Cardiac muscle cell (in vitro differentiated cells and primary cell): ENCODE results near the gene ZSWIM3. TPM values are rescaled to one million over a fixed set of nuclear protein-coding genes. Genes with fewer than 3 reads are reported as not detected.

Experiments
- DNase-seq, 2 donors: peaks; one replicate each; pipeline versions ENCODE4 v3.0.0 to v3.0.0-alpha.2; 2010 to 2017; ENCODE audit warnings: low read depth in 1 of 2, low spot score in 1 of 2
- H3K27ac ChIP-seq: fragments of 200-600 bp; sonication (generic); 2 replicates; pipeline ENCODE4 v1.5.1; 2016
- H3K27me3 ChIP-seq: fragments of 200-600 bp; sonication (generic); 2 replicates; pipeline ENCODE4 v1.6.0; 2016; ENCODE audit warnings: control low read depth
- H3K36me3 ChIP-seq: fragments of 200-600 bp; sonication (generic); 2 replicates; pipeline ENCODE4 v1.5.1; 2016; ENCODE audit warnings: control low read depth
- H3K4me1 ChIP-seq: fragments of 200-600 bp; sonication (generic); 2 replicates; pipeline ENCODE4 v1.8.1; 2017; ENCODE audit warnings: low read depth, mild to moderate bottlenecking, mixed run types
- H3K4me3 ChIP-seq: fragments of 200-600 bp; sonication (generic); 2 replicates; pipeline ENCODE4 v1.5.1; 2016; ENCODE audit warnings: mild to moderate bottlenecking
- H3K9me3 ChIP-seq: fragments of 200-600 bp; sonication (generic); 2 replicates; pipeline ENCODE4 v1.5.1; 2017; ENCODE audit warnings: low read depth, mild to moderate bottlenecking, control low read depth
- CTCF ChIP-seq: IDR thresholded peaks from 2 replicates; pipeline ENCODE4 v1.5.1; 2012; ENCODE audit warnings: low read depth, mild to moderate bottlenecking, low read length
- polyA plus RNA-seq: library from polyadenylated mRNA; unstranded; fragments of >200 nt; fragmentation: Nextera tagmentation; extraction: Ambion mirVana; gene quantifications from 2 replicates; pipeline ENCODE4 v1.2.1, GENCODE V29; 2016
- total RNA-seq: library from RNA; depleted of rRNA; stranded (reverse); fragments of >200 nt; gene quantifications from 2 replicates; pipeline ENCODE4 v1.2.3, GENCODE V29; 2016

Gene ZSWIM3
- total and polyA plus RNA-seq, 2 experiments from 2014 or later: 2.2 to 8.0 TPM

GRCh38 chr20:45814314-45814713 lies 43.1 kb upstream of the ZSWIM3 start:
- DNase-seq: no peak
- TF ChIP-seq CTCF: no peak
- H3K4me3 ChIP-seq: no peak overlapping the region
- no peaks in the 10 kb centered on the region for H3K4me1 ChIP-seq
- H3K9me3 ChIP-seq: no peaks in the 10 kb centered on the region
- H3K27ac ChIP-seq: no peak overlapping the region
- H3K27me3 ChIP-seq: no peaks in the 10 kb centered on the region
- peaks cover 15% of the 10 kb centered on the region for H3K36me3 ChIP-seq

GRCh38 chr20:45816951-45817350 lies 40.5 kb upstream of the ZSWIM3 start:
- TF ChIP-seq CTCF: no peak
- peak overlapping the region; percentile 25 for H3K27ac ChIP-seq
- H3K36me3 ChIP-seq: no peaks in the 10 kb centered on the region
- H3K4me1 ChIP-seq: no peaks in the 10 kb centered on the region
- H3K27me3 ChIP-seq: no peaks in the 10 kb centered on the region
- H3K4me3 ChIP-seq: no peak overlapping the region
- H3K9me3 ChIP-seq: no peaks in the 10 kb centered on the region
- DNase-seq: no peak

- Histone ChIP-seq H3K36me3 (no peaks in the 10 kb centered on the region), H3K27ac (peak overlapping the region; percentile 25)
Measured at GRCh38 chr20:45817376-45818194, 39.8 kb upstream of the ZSWIM3 start.

GRCh38 chr20:45818239-45818638 lies 39.2 kb upstream of the ZSWIM3 start:
- H3K9me3 ChIP-seq: no peaks in the 10 kb centered on the region
- no peaks in the 10 kb centered on the region for H3K27me3 ChIP-seq
- no peak for DNase-seq
- no peak overlapping the region for H3K4me3 ChIP-seq
- peak overlapping the region; percentile 48 for H3K27ac ChIP-seq
- H3K36me3 ChIP-seq: no peaks in the 10 kb centered on the region
- H3K4me1 ChIP-seq: no peaks in the 10 kb centered on the region
- TF ChIP-seq CTCF: no peak

More at GRCh38 chr20:45817376-45818194, 39.8 kb upstream of the ZSWIM3 start:
- peak in 1 of 2 donors; percentile 87 for DNase-seq
- TF ChIP-seq CTCF: no peak
- Histone ChIP-seq H3K4me1 (no peaks in the 10 kb centered on the region), H3K27me3 (no peaks in the 10 kb centered on the region), H3K9me3 (no peaks in the 10 kb centered on the region), H3K4me3 (no peak overlapping the region)

GRCh38 chr20:45819466-45819865 lies 37.9 kb upstream of the ZSWIM3 start:
- Histone ChIP-seq H3K27me3 (no peaks in the 10 kb centered on the region), H3K27ac (no peak overlapping the region), H3K9me3 (no peaks in the 10 kb centered on the region), H3K4me1 (peaks cover under 1% of the 10 kb centered on the region), H3K36me3 (no peaks in the 10 kb centered on the region), H3K4me3 (no peak overlapping the region)
- no peak for DNase-seq
- no peak for TF ChIP-seq CTCF
